Colonic mucosa (tissue), 4 donors: ENCODE results near the gene TMEM30A. TPM values are rescaled to one million over a fixed set of nuclear protein-coding genes. Genes with fewer than 3 reads are reported as not detected.
A peak's percentile ranks its signal among the peaks of the same experiment; 100 is the strongest.

Source experiments
- DNase-seq: peaks from one replicate; pipeline ENCODE4 v3.0.0-alpha.2; 2020
- H3K27ac ChIP-seq: fragments of 200-600 bp; one replicate; pipeline ENCODE4 v1.8.0; 2021
- H3K27me3 ChIP-seq: fragments of 200-600 bp; one replicate; pipeline ENCODE4 v1.8.0; 2021
- H3K36me3 ChIP-seq: fragments of 200-600 bp; one replicate; pipeline ENCODE4 v1.8.0; 2021
- H3K4me1 ChIP-seq: fragments of 200-600 bp; one replicate; pipeline ENCODE4 v1.8.0; 2021; ENCODE audit warnings: mild to moderate bottlenecking
- H3K4me3 ChIP-seq: fragments of 200-600 bp; one replicate; pipeline ENCODE4 v1.8.0; 2021
- H3K9ac ChIP-seq, 2 donors: one replicate each; pipeline ENCODE4 v1.7.0; 2013; ENCODE audit warnings: control low read depth in 2 of 2, low read depth in 2 of 2, low read length in 2 of 2
- H3K9me3 ChIP-seq: fragments of 200-600 bp; one replicate; pipeline ENCODE4 v1.8.0; 2021
- intact Hi-C: fragments of 100-400 bp; cut with DNase I; formaldehyde crosslinking; loops from one replicate; pipeline ENCODE4 v1.14.1; 2022
- total RNA-seq, 2 donors: library from RNA; stranded (reverse); fragmentation: NEBNext Ultra II Directional in 1 of 2; extraction: Animal tissue kit (Norgen Biotek cat#: 25700) in 1 of 2; gene quantifications; one replicate each; pipeline ENCODE4 v1.2.1, GENCODE V29; 2021
- TF ChIP-seq, protein P1 (sequence below): fragments of 200-600 bp; IDR thresholded peaks from one replicate; pipeline ENCODE4 v1.8.0; 2022; ENCODE audit warnings: antibody characterized with exemption, mild to moderate bottlenecking
- donor health status: healthy.
- donor health status: DM: no; HTN: no; CAD: no.
- donor health status: DM: no; HTN: no; CAD: no.

Gene TMEM30A
- total RNA-seq, 2 donors from 2014 or later: 69.5 to 112 TPM

- Histone ChIP-seq H3K4me3 (no peak overlapping the region), H3K27ac (no peak overlapping the region), H3K9ac (no peak overlapping the region), H3K9me3 (no peaks in the 10 kb centered on the region), H3K27me3 (no peaks in the 10 kb centered on the region), H3K4me1 (no peaks in the 10 kb centered on the region), H3K36me3 (no peaks in the 10 kb centered on the region)
- DNase-seq: no peak
- intact Hi-C loops: loop anchor here (10.0 kb wide), 1 partner anchor 1120 kb away; no protein-coding TSS in a partner anchor
- TF ChIP-seq, protein P1, sequence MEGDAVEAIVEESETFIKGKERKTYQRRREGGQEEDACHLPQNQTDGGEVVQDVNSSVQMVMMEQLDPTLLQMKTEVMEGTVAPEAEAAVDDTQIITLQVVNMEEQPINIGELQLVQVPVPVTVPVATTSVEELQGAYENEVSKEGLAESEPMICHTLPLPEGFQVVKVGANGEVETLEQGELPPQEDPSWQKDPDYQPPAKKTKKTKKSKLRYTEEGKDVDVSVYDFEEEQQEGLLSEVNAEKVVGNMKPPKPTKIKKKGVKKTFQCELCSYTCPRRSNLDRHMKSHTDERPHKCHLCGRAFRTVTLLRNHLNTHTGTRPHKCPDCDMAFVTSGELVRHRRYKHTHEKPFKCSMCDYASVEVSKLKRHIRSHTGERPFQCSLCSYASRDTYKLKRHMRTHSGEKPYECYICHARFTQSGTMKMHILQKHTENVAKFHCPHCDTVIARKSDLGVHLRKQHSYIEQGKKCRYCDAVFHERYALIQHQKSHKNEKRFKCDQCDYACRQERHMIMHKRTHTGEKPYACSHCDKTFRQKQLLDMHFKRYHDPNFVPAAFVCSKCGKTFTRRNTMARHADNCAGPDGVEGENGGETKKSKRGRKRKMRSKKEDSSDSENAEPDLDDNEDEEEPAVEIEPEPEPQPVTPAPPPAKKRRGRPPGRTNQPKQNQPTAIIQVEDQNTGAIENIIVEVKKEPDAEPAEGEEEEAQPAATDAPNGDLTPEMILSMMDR: no peak
Measured at GRCh38 chr6:75215291-75215690, 69.3 kb downstream of the TMEM30A start.

- DNase-seq: no peak
- Histone ChIP-seq H3K9me3 (no peaks in the 10 kb centered on the region), H3K4me1 (no peaks in the 10 kb centered on the region), H3K9ac (no peak overlapping the region), H3K4me3 (no peak overlapping the region), H3K27me3 (peaks cover under 1% of the 10 kb centered on the region), H3K36me3 (no peaks in the 10 kb centered on the region), H3K27ac (no peak overlapping the region)
- intact Hi-C loops: loop anchor here (10.0 kb wide), 1 partner anchor 1119 kb away; no protein-coding TSS in a partner anchor
- TF ChIP-seq, protein P1: no peak
Measured at GRCh38 chr6:75213732-75214131, 70.9 kb downstream of the TMEM30A start.

- Histone ChIP-seq H3K27ac (no peak overlapping the region), H3K9me3 (no peaks in the 10 kb centered on the region), H3K27me3 (peaks cover 6% of the 10 kb centered on the region), H3K4me1 (no peaks in the 10 kb centered on the region), H3K36me3 (no peaks in the 10 kb centered on the region), H3K9ac (no peak overlapping the region), H3K4me3 (no peak overlapping the region)
- intact Hi-C loops: loop anchor here (10.0 kb wide), 1 partner anchor 1118 kb away; no protein-coding TSS in a partner anchor
- no peak for DNase-seq
- TF ChIP-seq, protein P1: no peak
Measured at GRCh38 chr6:75213112-75213511, 71.5 kb downstream of the TMEM30A start.

DNA sequence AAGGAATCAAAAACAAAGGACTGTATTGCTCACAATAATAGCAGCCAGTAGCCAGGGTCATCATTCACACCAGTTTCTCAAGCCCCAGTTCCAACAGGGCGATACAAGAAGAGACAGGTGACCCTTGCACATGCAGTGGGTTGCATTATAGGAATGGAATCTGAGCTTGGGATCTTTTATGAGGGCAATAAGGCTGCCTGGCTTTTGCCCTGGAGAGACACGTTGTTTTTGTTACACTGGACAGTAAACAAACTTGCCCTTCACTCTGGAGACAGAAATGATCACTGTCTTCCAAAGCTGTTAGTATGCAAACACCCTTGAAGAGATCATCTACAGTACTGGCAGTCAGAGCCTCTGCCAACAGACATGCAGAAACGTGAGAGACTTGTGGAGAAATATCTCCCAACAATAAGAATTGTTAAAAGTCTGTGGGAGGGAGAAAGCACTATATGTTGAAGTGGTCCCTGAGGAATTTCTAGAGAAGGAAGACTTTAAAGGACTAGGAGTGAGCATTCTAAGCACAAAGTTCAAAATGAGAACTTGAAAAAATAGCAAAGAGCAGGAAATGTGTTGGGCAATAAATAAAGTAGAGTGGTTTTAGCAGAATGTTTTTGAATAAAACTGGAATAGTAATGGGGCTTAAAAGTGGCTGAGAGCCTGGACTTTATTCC is 72.5 kb downstream of the TMEM30A start:
- H3K27ac ChIP-seq: no peak overlapping the region
- TF ChIP-seq, protein P1: no peak
- no peak overlapping the region for H3K9ac ChIP-seq
- no peaks in the 10 kb centered on the region for H3K4me1 ChIP-seq
- intact Hi-C loops: loop anchor here (10.0 kb wide), 1 partner anchor 1117 kb away; no protein-coding TSS in a partner anchor
- H3K36me3 ChIP-seq: no peaks in the 10 kb centered on the region
- no peaks in the 10 kb centered on the region for H3K9me3 ChIP-seq
- H3K27me3 ChIP-seq: peaks cover 14% of the 10 kb centered on the region
- DNase-seq: no peak
- H3K4me3 ChIP-seq: no peak overlapping the region

DNA sequence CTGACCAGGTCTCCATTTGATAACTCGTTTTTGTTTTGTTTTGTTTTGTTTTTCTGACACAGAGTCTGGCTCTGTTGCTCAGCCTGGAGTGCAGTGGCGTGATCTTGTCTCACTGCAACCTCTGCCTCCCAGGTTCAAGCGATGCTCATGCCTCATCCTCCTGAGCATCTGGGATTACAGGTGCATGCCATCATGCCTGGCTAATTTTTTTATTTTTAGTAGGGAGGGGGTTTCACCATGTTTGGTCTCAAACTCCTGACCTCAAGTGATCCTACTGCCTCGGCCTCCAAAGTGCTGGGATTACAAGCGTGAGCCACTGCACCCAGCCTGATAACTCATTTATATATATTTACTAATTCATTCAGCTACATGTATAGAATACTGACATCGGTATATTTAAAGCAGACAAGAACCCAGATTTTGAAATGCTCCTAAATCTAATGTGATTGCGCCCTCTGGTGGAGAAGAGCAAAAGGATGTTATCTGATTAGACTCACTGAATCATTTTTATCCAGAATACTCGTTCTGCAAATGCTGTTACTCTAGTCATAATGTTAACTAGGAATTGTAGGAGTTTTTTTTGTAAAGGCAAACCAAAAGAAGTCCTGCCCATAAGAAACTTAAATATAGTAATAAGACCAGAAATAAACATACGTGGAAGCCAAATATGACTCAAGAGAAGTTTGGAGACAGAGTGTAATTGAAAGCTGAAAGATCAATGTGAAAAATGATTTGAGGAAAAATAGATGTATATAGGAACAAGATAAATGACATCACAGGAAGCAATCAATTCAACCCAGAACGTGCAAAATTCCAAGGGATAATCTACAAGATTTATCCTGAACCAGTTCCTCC is 73.5 kb downstream of the TMEM30A start:
- Histone ChIP-seq H3K4me1 (peaks cover 3% of the 10 kb centered on the region), H3K9ac (no peak overlapping the region), H3K27ac (no peak overlapping the region), H3K27me3 (peaks cover 24% of the 10 kb centered on the region), H3K9me3 (no peaks in the 10 kb centered on the region), H3K4me3 (no peak overlapping the region), H3K36me3 (no peaks in the 10 kb centered on the region)
- intact Hi-C loops: loop anchor here (10.0 kb wide), 1 partner anchor 1116 kb away; no protein-coding TSS in a partner anchor
- DNase-seq: peak; percentile 60
- TF ChIP-seq, protein P1: peak; percentile 80
